OCI-LY7 (cell line): ENCODE data around the gene TAS2R20. TPM values are rescaled to one million over a fixed set of nuclear protein-coding genes. Genes with fewer than 3 reads are reported as not detected.

Source experiments
- BruUV-seq: library from RNA; stranded (reverse); fragments of 400-500 nt; replicated peaks from 2 replicates; lab custom pipeline; 2021; lab: Mats Ljungman, UMichigan
- CTCF ChIA-PET: fragments of 300-600 bp; sonication (Branson Sonifier 250); formaldehyde crosslinking; loops from one replicate; lab custom pipeline; 2022; ENCODE audit warnings: antibody characterized with exemption; ENCODE audit not compliant: unreplicated experiment; lab: Charles Lee
- POLR2A ChIA-PET: fragments of 300-600 bp; sonication (Branson Sonifier 250); formaldehyde crosslinking; loops from one replicate; lab custom pipeline; 2022; ENCODE audit warnings: antibody characterized with exemption; lab: Charles Lee
- DNase-seq: peaks from one replicate; pipeline ENCODE4 v3.0.0-alpha.2; 2015; ENCODE audit warnings: low spot score
- H2AFZ ChIP-seq: fragments of 200-600 bp; sonication (generic), shearing (Covaris generic); 2 replicates; pipeline ENCODE4 v1.6.1; 2014; ENCODE audit warnings: mild to moderate bottlenecking, antibody characterized with exemption, low read length, moderate library complexity
- H3K27ac ChIP-seq: fragments of 200-600 bp; sonication (generic); 2 replicates; pipeline ENCODE4 v1.5.1; 2014; ENCODE audit warnings: mixed run types, low read depth, mild to moderate bottlenecking, moderate library complexity, low read length, inconsistent platforms; ENCODE audit not compliant: poor library complexity, severe bottlenecking
- H3K36me3 ChIP-seq: fragments of 200-600 bp; sonication (generic); 2 replicates; pipeline ENCODE4 v1.6.1; 2014; ENCODE audit warnings: mild to moderate bottlenecking, antibody characterized with exemption, low read length, moderate library complexity, mixed read lengths; ENCODE audit not compliant: insufficient read depth
- H3K4me1 ChIP-seq: fragments of 200-600 bp; sonication (generic); 2 replicates; pipeline ENCODE4 v1.5.1; 2014; ENCODE audit warnings: mild to moderate bottlenecking, low read length; ENCODE audit not compliant: insufficient read depth, poor library complexity, severe bottlenecking
- H3K4me2 ChIP-seq: fragments of 200-600 bp; sonication (generic); 2 replicates; pipeline ENCODE4 v1.6.1; 2014; ENCODE audit warnings: mild to moderate bottlenecking, low read length
- H3K4me3 ChIP-seq: fragments of 200-600 bp; sonication (generic); 2 replicates; pipeline ENCODE4 v1.5.1; 2014; ENCODE audit warnings: mild to moderate bottlenecking, low read depth, low read length; ENCODE audit not compliant: poor library complexity, severe bottlenecking
- H3K79me2 ChIP-seq: fragments of 200-600 bp; sonication (generic); 2 replicates; pipeline ENCODE4 v1.6.1; 2016; ENCODE audit warnings: low read depth, mild to moderate bottlenecking, low read length, moderate library complexity, mixed read lengths; ENCODE audit not compliant: insufficient read depth
- H3K9me2 ChIP-seq: fragments of 200-600 bp; sonication (generic); 2 replicates; pipeline ENCODE4 v1.6.1; 2016; ENCODE audit warnings: mild to moderate bottlenecking, low read length, mixed read lengths; ENCODE audit not compliant: insufficient read depth
- H3K9me3 ChIP-seq: fragments of 200-600 bp; sonication (generic); 2 replicates; pipeline ENCODE4 v1.6.1; 2014; ENCODE audit warnings: mild to moderate bottlenecking, mixed run types, low read length, mixed read lengths
- H4K20me1 ChIP-seq: fragments of 200-600 bp; sonication (generic); 2 replicates; pipeline ENCODE4 v1.6.1; 2014; ENCODE audit warnings: mild to moderate bottlenecking, antibody characterized with exemption, low read length, moderate library complexity, mixed read lengths; ENCODE audit not compliant: insufficient read depth
- CTCF ChIP-seq: fragments of 200-600 bp; sonication (generic); conservative IDR thresholded peaks from 2 replicates; pipeline ENCODE4 v1.5.1; 2014; ENCODE audit warnings: mild to moderate bottlenecking, antibody characterized with exemption, low read length, moderate library complexity, mixed read lengths
- EZH2phosphoT487 ChIP-seq: fragments of 200-600 bp; sonication (generic); IDR thresholded peaks from 2 replicates; pipeline ENCODE4 v1.6.1; 2018; ENCODE audit warnings: low read depth, borderline replicate concordance, mild to moderate bottlenecking, mixed run types, antibody characterized with exemption, low read length, moderate library complexity, mixed read lengths
- intact Hi-C: fragments of 100-400 bp; cut with micrococcal nuclease; formaldehyde crosslinking; loops from one replicate; pipeline ENCODE4 v1.10.0; 2022; ENCODE audit not compliant: unreplicated experiment
- total RNA-seq, 2 experiments: library from RNA; depleted of rRNA in 1 of 2; stranded (reverse); fragments of >200 nt in 1 of 2; shearing (Covaris generic) in 1 of 2; gene quantifications; 2 replicates each; pipeline ENCODE4 v1.2.3, GENCODE V29; 2014 to 2022

TAS2R20 gene
- total RNA-seq, 2 experiments from 2014 or later = 1.9 to 2.1 TPM

- no peak overlapping the region for H2AFZ ChIP-seq
- no peaks in the 10 kb centered on the region for H3K79me2 ChIP-seq
- H3K9me3 ChIP-seq = no peaks in the 10 kb centered on the region
- no peaks in the 10 kb centered on the region for H3K36me3 ChIP-seq
- no TSS peak for BruUV-seq
- CTCF ChIA-PET = no interaction called here
- H3K9me2 ChIP-seq = no peaks in the 10 kb centered on the region
- no peaks in the 10 kb centered on the region for H3K4me1 ChIP-seq
- no peaks in the 10 kb centered on the region for H4K20me1 ChIP-seq
- TF ChIP-seq CTCF = no peak
- no peak for TF ChIP-seq EZH2phosphoT487
- H3K4me3 ChIP-seq = no peak overlapping the region
- no peak overlapping the region for H3K4me2 ChIP-seq
- intact Hi-C loops = no loop called here
- POLR2A ChIA-PET = no interaction called here
- no peak overlapping the region for H3K27ac ChIP-seq
- DNase-seq = no peak
Observed at GRCh38 chr12:10957741-10958140, 40.4 kb downstream of the TAS2R20 start.

GRCh38 chr12:10956085-10956484 lies 42.0 kb downstream of the TAS2R20 start:
- no peak for TF ChIP-seq EZH2phosphoT487
- no peak for TF ChIP-seq CTCF
- H3K9me2 ChIP-seq = no peaks in the 10 kb centered on the region
- intact Hi-C loops = no loop called here
- POLR2A ChIA-PET = no interaction called here
- no peak overlapping the region for H3K4me2 ChIP-seq
- no peaks in the 10 kb centered on the region for H3K9me3 ChIP-seq
- no peaks in the 10 kb centered on the region for H3K4me1 ChIP-seq
- H3K36me3 ChIP-seq = no peaks in the 10 kb centered on the region
- H3K4me3 ChIP-seq = no peak overlapping the region
- H3K27ac ChIP-seq = no peak overlapping the region
- no peaks in the 10 kb centered on the region for H3K79me2 ChIP-seq
- DNase-seq = no peak
- H4K20me1 ChIP-seq = no peaks in the 10 kb centered on the region
- CTCF ChIA-PET = no interaction called here
- BruUV-seq = no TSS peak
- H2AFZ ChIP-seq = no peak overlapping the region

- no peaks in the 10 kb centered on the region for H3K79me2 ChIP-seq
- CTCF ChIA-PET = no interaction called here
- POLR2A ChIA-PET = interaction anchor here (0.6 kb wide), 1 partner anchor 115 kb away, joined by 3 read pairs; no protein-coding TSS in a partner anchor
- no TSS peak for BruUV-seq
- no peak overlapping the region for H2AFZ ChIP-seq
- H3K27ac ChIP-seq = no peak overlapping the region
- no peaks in the 10 kb centered on the region for H3K9me2 ChIP-seq
- no peaks in the 10 kb centered on the region for H3K4me1 ChIP-seq
- no peak for DNase-seq
- H3K36me3 ChIP-seq = no peaks in the 10 kb centered on the region
- no peak overlapping the region for H3K4me2 ChIP-seq
- TF ChIP-seq EZH2phosphoT487 (no peak), CTCF (no peak)
- H3K9me3 ChIP-seq = no peaks in the 10 kb centered on the region
- intact Hi-C loops = no loop called here
- H4K20me1 ChIP-seq = no peaks in the 10 kb centered on the region
- no peak overlapping the region for H3K4me3 ChIP-seq
Observed at GRCh38 chr12:10952645-10953044, 45.5 kb downstream of the TAS2R20 start.

Other genes starting within 250 kb of the TAS2R20 start
- not detected in 2 replicates for gene TAS2R7, start 195.7 kb downstream of the TAS2R20 start, total RNA-seq (2014; rRNA removed; shearing (Covaris generic))
- gene TAS2R7, start 195.7 kb downstream of the TAS2R20 start, total RNA-seq (2022) = not detected in 2 replicates
- gene TAS2R8, start 191.0 kb downstream of the TAS2R20 start, total RNA-seq (2014; rRNA removed; shearing (Covaris generic)) = not detected in 2 replicates
- not detected in 2 replicates for gene TAS2R8, start 191.0 kb downstream of the TAS2R20 start, total RNA-seq (2022)
- not detected in 2 replicates for gene TAS2R9, start 188.1 kb downstream of the TAS2R20 start, total RNA-seq (2014; rRNA removed; shearing (Covaris generic))
- gene TAS2R9, start 188.1 kb downstream of the TAS2R20 start, total RNA-seq (2022) = not detected in 2 replicates
- 0.50 TPM in 1 of 2 replicates, not detected in the other for gene TAS2R10, start 171.9 kb downstream of the TAS2R20 start, total RNA-seq (2014; rRNA removed; shearing (Covaris generic))
- not detected in 2 replicates for gene TAS2R10, start 171.9 kb downstream of the TAS2R20 start, total RNA-seq (2022)
- gene PRR4, start 148.8 kb downstream of the TAS2R20 start, total RNA-seq (2014; rRNA removed; shearing (Covaris generic)) = 1.4 and 1.5 TPM in 2 replicates
- 1.3 TPM in 1 of 2 replicates, not detected in the other for gene PRR4, start 148.8 kb downstream of the TAS2R20 start, total RNA-seq (2022)
- 26.8 and 41.4 TPM in 2 replicates for gene PRH1, start 114.0 kb downstream of the TAS2R20 start, total RNA-seq (2014; rRNA removed; shearing (Covaris generic))
- 22.6 and 30.4 TPM in 2 replicates for gene PRH1, start 114.0 kb downstream of the TAS2R20 start, total RNA-seq (2022)
- 0.92 and 1.3 TPM in 2 replicates for gene TAS2R13, start 88.7 kb downstream of the TAS2R20 start, total RNA-seq (2014; rRNA removed; shearing (Covaris generic))
- 0.81 and 1.2 TPM in 2 replicates for gene TAS2R13, start 88.7 kb downstream of the TAS2R20 start, total RNA-seq (2022)
- not detected in 2 replicates for gene PRH2, start 69.1 kb downstream of the TAS2R20 start, total RNA-seq (2014; rRNA removed; shearing (Covaris generic))
- gene PRH2, start 69.1 kb downstream of the TAS2R20 start, total RNA-seq (2022) = not detected in 2 replicates
- 2.9 and 4.5 TPM in 2 replicates for gene TAS2R14, start 59.0 kb downstream of the TAS2R20 start, total RNA-seq (2014; rRNA removed; shearing (Covaris generic))
- gene TAS2R14, start 59.0 kb downstream of the TAS2R20 start, total RNA-seq (2022) = 2.4 and 2.8 TPM in 2 replicates
- gene TAS2R50, start 11.4 kb downstream of the TAS2R20 start, total RNA-seq (2014; rRNA removed; shearing (Covaris generic)) = 1.4 and 1.6 TPM in 2 replicates
- gene TAS2R50, start 11.4 kb downstream of the TAS2R20 start, total RNA-seq (2022) = 0.76 and 1.4 TPM in 2 replicates
- gene TAS2R19, start 24.3 kb upstream of the TAS2R20 start, total RNA-seq (2014; rRNA removed; shearing (Covaris generic)) = 2.0 and 3.2 TPM in 2 replicates
- gene TAS2R19, start 24.3 kb upstream of the TAS2R20 start, total RNA-seq (2022) = 2.9 and 3.4 TPM in 2 replicates
- 1.3 and 2.2 TPM in 2 replicates for gene TAS2R31, start 33.1 kb upstream of the TAS2R20 start, total RNA-seq (2014; rRNA removed; shearing (Covaris generic))
- 3.5 and 4.3 TPM in 2 replicates for gene TAS2R31, start 33.1 kb upstream of the TAS2R20 start, total RNA-seq (2022)
- gene TAS2R46, start 64.0 kb upstream of the TAS2R20 start, total RNA-seq (2014; rRNA removed; shearing (Covaris generic)) = 1.3 TPM in 1 of 2 replicates, not detected in the other
- 1.4 and 1.6 TPM in 2 replicates for gene TAS2R46, start 64.0 kb upstream of the TAS2R20 start, total RNA-seq (2022)
- 3.1 and 4.7 TPM in 2 replicates for gene TAS2R43, start 94.0 kb upstream of the TAS2R20 start, total RNA-seq (2014; rRNA removed; shearing (Covaris generic))
- gene TAS2R43, start 94.0 kb upstream of the TAS2R20 start, total RNA-seq (2022) = 3.0 and 3.1 TPM in 2 replicates
- 4.1 and 5.4 TPM in 2 replicates for gene TAS2R30, start 136.3 kb upstream of the TAS2R20 start, total RNA-seq (2014; rRNA removed; shearing (Covaris generic))
- 6.0 and 6.5 TPM in 2 replicates for gene TAS2R30, start 136.3 kb upstream of the TAS2R20 start, total RNA-seq (2022)
- gene SMIM10L1, start 172.9 kb upstream of the TAS2R20 start, total RNA-seq (2014; rRNA removed; shearing (Covaris generic)) = 5.8 and 8.4 TPM in 2 replicates
- gene SMIM10L1, start 172.9 kb upstream of the TAS2R20 start, total RNA-seq (2022) = 6.9 and 7.8 TPM in 2 replicates
- gene TAS2R42, start 188.6 kb upstream of the TAS2R20 start, total RNA-seq (2014; rRNA removed; shearing (Covaris generic)) = not detected in 2 replicates
- gene TAS2R42, start 188.6 kb upstream of the TAS2R20 start, total RNA-seq (2022) = not detected in 2 replicates